Measurements from ENCODE around the gene TOMM20. TPM values are rescaled to one million over a fixed set of nuclear protein-coding genes. Genes with fewer than 3 reads are reported as not detected.

Gene TOMM20
- total and polyA plus RNA-seq, 2 of the 8 experiments (the other 6 are each of a cell fraction or from before 2014, with no cell fraction given), result 71.4 to 168 TPM

- H3K4me1 ChIP-seq (replicated peaks in 1 of 4; ENCODE audit: control insufficient read depth in 3 of 4, insufficient read depth in 4 of 4, low read length in 3 of 4), result peaks cover 0 to 6% (median 3%) of the 10 kb centered on the region in 4 experiments; a peak in 5 of 7 replicates
- 0 out of 2 replicates have a peak overlapping the region, but pooled peaks have one; percentile 77 for H2BK12ac ChIP-seq (ENCODE audit: low read depth, low read length)
- no peaks in the 10 kb centered on the region for H3K9me3 ChIP-seq (ENCODE audit: insufficient read depth in 2 of 2, low read depth in 1 of 2, low read length in 1 of 2)
- H3K23ac ChIP-seq (ENCODE audit: insufficient read length), result no peak overlapping the region
- H4K20me1 ChIP-seq (replicated peaks in 1 of 2; ENCODE audit: control insufficient read depth in 1 of 2, insufficient read depth in 2 of 2, low read length in 2 of 2), result peaks cover 15 to 25% of the 10 kb centered on the region in 2 experiments
- H3K79me2 ChIP-seq (ENCODE audit: control insufficient read depth in 1 of 2, insufficient read depth in 2 of 2, low read length in 2 of 2), result peaks cover 46 to 58% of the 10 kb centered on the region in 2 experiments
- ChIA-PET POLR2A (ENCODE audit: partially characterized antibody) (interaction anchor here (0.6 to 7.1 kb wide), 13 partner anchors 10 to 578 kb away, joined by 3 to 83 read pairs (median 6); partner anchors contain the start of genes B3GALNT2 and RBM34), CTCF (ENCODE audit: partially characterized antibody) (interaction anchor here (2.0 kb wide), 1 partner anchor 11 kb away, joined by 8 read pairs; no protein-coding TSS in a partner anchor)
- peaks cover 2 to 32% (median 7%) of the 10 kb centered on the region in 4 experiments; a peak in 6 of 8 replicates for H3K36me3 ChIP-seq (ENCODE audit: control insufficient read depth in 2 of 4, insufficient read depth in 4 of 4, low read length in 3 of 4)
- peaks cover 6% of the 10 kb centered on the region; the same call in 1 of the 2 replicates for H3K23me2 ChIP-seq (ENCODE audit: low read depth, low read length)
- no peak overlapping the region for H3K14ac ChIP-seq (ENCODE audit: insufficient read length)
- WGBS, 2 experiments (ENCODE audit: extremely low coverage in 1 of 2, insufficient coverage in 1 of 2, insufficient read length in 1 of 2, insufficient replicate concordance in 2 of 2, low coverage in 1 of 2, low lambda C conversion rate in 2 of 2, missing lambda C conversion rate in 1 of 2), result 6% methylated on average over 35 of the region's 35 CpGs; no CpG with 5 or more reads in 1 of the 2 experiments
- H2BK15ac ChIP-seq (ENCODE audit: low read length), result no peak overlapping the region
- peak overlapping the region; percentile 57 for H4K5ac ChIP-seq (ENCODE audit: insufficient read length, low read depth, low read length)
- H3K4ac ChIP-seq (replicated peaks; ENCODE audit: insufficient read length, low read depth, low read length), result peak overlapping the region; percentile 19
- peak overlapping the region; percentile 88; the same call in 1 of the 2 replicates for H2AK5ac ChIP-seq (ENCODE audit: low read depth, low read length)
- H3K27me3 ChIP-seq (replicated peaks in 1 of 4; ENCODE audit: control insufficient read depth in 3 of 4, extremely low read depth in 1 of 4, insufficient read depth in 3 of 4, low read length in 3 of 4), result no peaks in the 10 kb centered on the region
- peak overlapping the region; percentile 79 for H4K91ac ChIP-seq (replicated peaks; ENCODE audit: insufficient read length, low read length)
- H3K4me3 ChIP-seq (ENCODE audit: extremely low read depth in 1 of 4, insufficient read depth in 2 of 4, low read depth in 3 of 4, low read length in 4 of 4), result peak overlapping the region; percentile 81 to 96 (median 90)
- no peak for FAIRE-seq
- peak overlapping the region; percentile 77 for H3K4me2 ChIP-seq (ENCODE audit: insufficient read depth in 1 of 2, low read depth in 2 of 2, low read length in 2 of 2)
- H3K27ac ChIP-seq (ENCODE audit: low read depth, low read length), result peak overlapping the region; percentile 96
- no peak for TF ChIP-seq TEAD4 (IDR thresholded peaks at IDR 0.05; ENCODE audit: low read depth, low read length)
- TF ChIP-seq CHD1 (IDR thresholded peaks at IDR 0.05; ENCODE audit: low read depth, low read length), result peak; percentile 18; the same call in 1 of the 2 replicates
- H2BK5ac ChIP-seq (ENCODE audit: low read depth, low read length), result peak overlapping the region; percentile 99
- DNase-seq (ENCODE audit: low read depth in 1 of 2, low spot score in 2 of 2), result peak in 1 of 2 experiments; percentile 42
- H3K56ac ChIP-seq (replicated peaks; ENCODE audit: insufficient read length, low read depth, low read length), result peak overlapping the region; percentile 92
- no peak overlapping the region for H2BK20ac ChIP-seq (ENCODE audit: low read length)
- H2BK120ac ChIP-seq (replicated peaks; ENCODE audit: low read depth, low read length), result peak overlapping the region; percentile 72
- H4K8ac ChIP-seq (ENCODE audit: extremely low read depth, insufficient read depth, low read length), result peak overlapping the region; percentile 98; the same call in 1 of the 2 replicates
- no peak overlapping the region for H2AFZ ChIP-seq (ENCODE audit: low read length)
- H3K79me1 ChIP-seq (ENCODE audit: low read depth, low read length), result no peaks in the 10 kb centered on the region
- peak overlapping the region; percentile 90 to 99 (median 97) for H3K9ac ChIP-seq (replicated peaks in 1 of 4; ENCODE audit: extremely low read depth in 1 of 4, low read depth in 3 of 4, low read length in 3 of 4)
- H3K18ac ChIP-seq (ENCODE audit: extremely low read depth, low read length), result peak overlapping the region; percentile 97
Observed at GRCh38 chr1:235127732-235128455, 743 bp downstream of the TOMM20 start.

Data from H1 (cell line).